ENCODE data around the gene DNAL1. TPM values are rescaled to one million over a fixed set of nuclear protein-coding genes. Genes with fewer than 3 reads are reported as not detected.

DNAL1 gene
- total RNA-seq, 2 donors from 2014 or later: 8.5 to 10.0 TPM

DNA sequence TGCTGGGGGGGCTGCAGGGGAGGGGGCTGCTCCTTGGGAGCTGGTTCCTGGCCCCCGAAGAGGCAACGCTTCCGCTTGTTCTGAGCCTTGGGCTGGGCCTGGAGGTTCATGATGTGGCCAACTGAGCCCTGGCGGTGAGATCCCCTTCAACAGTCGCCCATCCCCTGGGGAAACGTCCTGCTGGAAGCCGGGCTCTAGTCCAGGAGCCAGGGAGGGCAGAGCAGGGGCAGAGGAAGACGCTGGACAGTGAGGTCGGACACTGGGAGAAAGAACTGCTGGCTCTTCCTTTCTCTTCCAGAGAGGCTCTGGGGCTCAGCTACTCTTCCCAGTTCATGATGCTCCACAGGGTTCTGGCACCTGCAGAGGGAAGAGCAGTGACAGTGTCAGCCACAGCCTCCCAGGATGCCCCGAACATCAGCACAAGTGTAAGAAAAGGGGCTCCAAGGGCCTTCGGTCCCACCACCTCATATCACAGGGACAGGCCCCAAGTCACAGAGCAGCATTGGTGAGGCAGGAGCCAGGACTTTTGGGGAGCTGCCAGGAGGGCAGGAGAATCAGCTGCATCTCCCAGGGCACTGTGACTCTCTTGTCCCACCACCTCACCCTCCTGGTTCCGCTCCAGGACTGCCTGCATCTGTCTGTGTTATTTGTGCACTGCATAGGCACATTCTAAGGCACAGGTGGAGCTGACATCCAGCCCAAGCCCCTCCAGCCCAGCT is 95.3 kb downstream of the DNAL1 start:
- 60% methylated on average over 12 of the region's 12 CpGs for WGBS
- TF ChIP-seq CTCF (IDR thresholded peaks at IDR 0.05) (no peak), POLR2A (IDR thresholded peaks at IDR 0.05) (no peak), POLR2AphosphoS5 (IDR thresholded peaks at IDR 0.05) (no peak)
- no peak for DNase-seq (ENCODE audit: low spot score)
- Histone ChIP-seq H3K4me1 (replicated peaks) (peaks cover 53% of the 10 kb centered on the region), H3K27ac (peak overlapping the region; percentile 61 to 82), H3K4me3 (no peak overlapping the region), H3K9me3 (no peaks in the 10 kb centered on the region), H3K36me3 (peaks cover 0 to 20% of the 10 kb centered on the region in 2 donors), H3K27me3 (replicated peaks; ENCODE audit: insufficient read depth) (no peaks in the 10 kb centered on the region)
- intact Hi-C loops (cut with DNase I): no loop called here

GRCh38 chr14:73740618-73741326 is 96.0 kb downstream of the DNAL1 start:
- peaks cover 61% of the 10 kb centered on the region for H3K4me1 ChIP-seq (replicated peaks)
- 4% methylated on average over 9 of the region's 9 CpGs for WGBS
- H3K27me3 ChIP-seq (replicated peaks; ENCODE audit: insufficient read depth): no peaks in the 10 kb centered on the region
- TF ChIP-seq POLR2A (IDR thresholded peaks at IDR 0.05) (no peak), CTCF (IDR thresholded peaks at IDR 0.05) (no peak), POLR2AphosphoS5 (IDR thresholded peaks at IDR 0.05) (peak; percentile 89)
- intact Hi-C loops (cut with DNase I): no loop called here
- DNase-seq (ENCODE audit: low spot score): peak; percentile 92
- H3K36me3 ChIP-seq: peaks cover 0 to 20% of the 10 kb centered on the region in 2 donors
- H3K4me3 ChIP-seq: peak overlapping the region in 1 of 2 donors; percentile 16
- H3K9me3 ChIP-seq: no peaks in the 10 kb centered on the region
- peak overlapping the region; percentile 61 to 82 for H3K27ac ChIP-seq

- WGBS: 1% methylated on average over 12 of the region's 12 CpGs
- TF ChIP-seq POLR2A (IDR thresholded peaks at IDR 0.05) (no peak), CTCF (IDR thresholded peaks at IDR 0.05) (peak in 1 of 4 experiments; percentile 12), POLR2AphosphoS5 (IDR thresholded peaks at IDR 0.05) (peak; percentile 30)
- no peaks in the 10 kb centered on the region for H3K27me3 ChIP-seq (replicated peaks; ENCODE audit: insufficient read depth)
- H3K36me3 ChIP-seq: peaks cover 0 to 20% of the 10 kb centered on the region in 2 donors
- H3K9me3 ChIP-seq: no peaks in the 10 kb centered on the region
- peak overlapping the region in 1 of 2 donors; percentile 16 for H3K4me3 ChIP-seq
- peaks cover 67% of the 10 kb centered on the region for H3K4me1 ChIP-seq (replicated peaks)
- no peak for DNase-seq (ENCODE audit: low spot score)
- peak overlapping the region; percentile 61 to 82 for H3K27ac ChIP-seq
- intact Hi-C loops (cut with DNase I): no loop called here
These were observed 96.6 kb downstream of the DNAL1 start for GRCh38 chr14:73741386-73741875.

DNA sequence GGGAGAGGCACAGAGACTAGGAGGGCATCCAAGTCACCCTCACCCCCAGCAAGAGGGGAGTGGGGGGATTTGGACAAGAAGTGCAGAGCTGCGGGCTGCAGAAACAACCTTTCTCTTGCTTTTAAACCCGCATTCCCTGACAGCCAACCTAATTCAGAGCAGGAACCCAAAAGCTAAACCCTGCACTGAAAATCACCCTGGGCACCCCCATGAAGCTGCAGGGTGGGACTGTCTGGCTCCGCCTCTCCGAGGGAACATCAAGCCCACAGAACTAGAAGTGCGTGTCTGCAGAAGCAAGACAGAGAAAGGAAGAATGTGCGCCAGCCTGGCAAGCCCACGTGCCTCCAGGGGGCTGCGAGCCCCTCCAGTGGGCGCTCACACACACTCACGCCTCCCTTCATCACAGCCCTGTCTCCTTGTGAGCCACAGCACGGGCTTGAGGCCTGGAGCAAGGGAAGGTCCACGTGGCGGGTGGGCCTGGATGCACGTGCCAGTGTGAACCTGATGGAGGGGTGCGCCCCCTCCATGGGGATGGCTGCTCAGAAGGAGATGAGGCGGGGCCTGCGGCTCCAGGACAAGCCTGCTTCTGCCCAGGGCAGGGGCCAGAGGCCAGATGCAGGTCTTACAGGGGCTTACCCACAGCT is 97.2 kb downstream of the DNAL1 start:
- peaks cover 72% of the 10 kb centered on the region for H3K4me1 ChIP-seq (replicated peaks)
- no peak for DNase-seq (ENCODE audit: low spot score)
- TF ChIP-seq CTCF (IDR thresholded peaks at IDR 0.05) (no peak), POLR2A (IDR thresholded peaks at IDR 0.05) (no peak), POLR2AphosphoS5 (IDR thresholded peaks at IDR 0.05) (no peak)
- no peaks in the 10 kb centered on the region for H3K9me3 ChIP-seq
- intact Hi-C loops (cut with DNase I): no loop called here
- no peaks in the 10 kb centered on the region for H3K27me3 ChIP-seq (replicated peaks; ENCODE audit: insufficient read depth)
- peak overlapping the region in 1 of 2 donors; percentile 16 for H3K4me3 ChIP-seq
- H3K27ac ChIP-seq: peak overlapping the region; percentile 61 to 82
- WGBS: 24% methylated on average over 17 of the region's 17 CpGs
- H3K36me3 ChIP-seq: peaks cover 0 to 20% of the 10 kb centered on the region in 2 donors

All from prostate gland (tissue), 2 donors.